Measurements from ENCODE around the gene ARHGAP1. TPM values are rescaled to one million over a fixed set of nuclear protein-coding genes. Genes with fewer than 3 reads are reported as not detected.
A peak's percentile ranks its signal among the peaks of the same experiment; 100 is the strongest.

Gene ARHGAP1
- total RNA-seq, 1 donor from 2014 or later = 8.1 TPM

- Histone ChIP-seq H3K4me1 (no peaks in the 10 kb centered on the region), H3K9ac (no peak overlapping the region), H3K36me3 (no peaks in the 10 kb centered on the region), H3K9me3 (ENCODE audit: low read depth) (no peaks in the 10 kb centered on the region), H2AFZ (replicated peaks) (no peak overlapping the region), H3K4me2 (no peak overlapping the region), H3F3A (ENCODE audit: low read depth) (no peaks in the 10 kb centered on the region), H3K4me3 (no peak overlapping the region), H4K20me1 (ENCODE audit: low read depth) (no peaks in the 10 kb centered on the region), H3K79me2 (ENCODE audit: low read depth) (no peaks in the 10 kb centered on the region), H3K27me3 (no peaks in the 10 kb centered on the region), H3K27ac (no peak overlapping the region)
- Mint-ChIP-seq H3K9me3 (no peaks in the 10 kb centered on the region), H3K27me3 (ENCODE audit: insufficient read depth, low read depth) (peaks cover 6% of the 10 kb centered on the region), H3K36me3 (no peaks in the 10 kb centered on the region), H3K27ac (no peak overlapping the region), H3K4me1 (peaks cover 9% of the 10 kb centered on the region), H3K4me3 (no peak overlapping the region)
- no peak for DNase-seq (ENCODE audit: low spot score)
- no peak for TF ChIP-seq EZH2 (IDR thresholded peaks at IDR 0.05)
- TF ChIP-seq, protein P1, sequence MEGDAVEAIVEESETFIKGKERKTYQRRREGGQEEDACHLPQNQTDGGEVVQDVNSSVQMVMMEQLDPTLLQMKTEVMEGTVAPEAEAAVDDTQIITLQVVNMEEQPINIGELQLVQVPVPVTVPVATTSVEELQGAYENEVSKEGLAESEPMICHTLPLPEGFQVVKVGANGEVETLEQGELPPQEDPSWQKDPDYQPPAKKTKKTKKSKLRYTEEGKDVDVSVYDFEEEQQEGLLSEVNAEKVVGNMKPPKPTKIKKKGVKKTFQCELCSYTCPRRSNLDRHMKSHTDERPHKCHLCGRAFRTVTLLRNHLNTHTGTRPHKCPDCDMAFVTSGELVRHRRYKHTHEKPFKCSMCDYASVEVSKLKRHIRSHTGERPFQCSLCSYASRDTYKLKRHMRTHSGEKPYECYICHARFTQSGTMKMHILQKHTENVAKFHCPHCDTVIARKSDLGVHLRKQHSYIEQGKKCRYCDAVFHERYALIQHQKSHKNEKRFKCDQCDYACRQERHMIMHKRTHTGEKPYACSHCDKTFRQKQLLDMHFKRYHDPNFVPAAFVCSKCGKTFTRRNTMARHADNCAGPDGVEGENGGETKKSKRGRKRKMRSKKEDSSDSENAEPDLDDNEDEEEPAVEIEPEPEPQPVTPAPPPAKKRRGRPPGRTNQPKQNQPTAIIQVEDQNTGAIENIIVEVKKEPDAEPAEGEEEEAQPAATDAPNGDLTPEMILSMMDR (IDR thresholded peaks at IDR 0.05) = no peak
- TF ChIP-seq EZH2phosphoT487 (IDR thresholded peaks at IDR 0.05) = no peak
Observed at GRCh38 chr11:46726206-46726862, 25.9 kb upstream of the ARHGAP1 start.

- Histone ChIP-seq H3K4me3 (no peak overlapping the region), H2AFZ (replicated peaks) (no peak overlapping the region), H3K4me1 (no peaks in the 10 kb centered on the region), H3F3A (ENCODE audit: low read depth) (no peaks in the 10 kb centered on the region), H3K27me3 (no peaks in the 10 kb centered on the region), H4K20me1 (ENCODE audit: low read depth) (no peaks in the 10 kb centered on the region), H3K36me3 (no peaks in the 10 kb centered on the region), H3K27ac (no peak overlapping the region), H3K9me3 (ENCODE audit: low read depth) (no peaks in the 10 kb centered on the region), H3K4me2 (no peak overlapping the region), H3K79me2 (ENCODE audit: low read depth) (no peaks in the 10 kb centered on the region), H3K9ac (no peak overlapping the region)
- DNase-seq (ENCODE audit: low spot score) = no peak
- peak overlapping the region; percentile 78 for H3K27ac Mint-ChIP-seq
- peaks cover 6% of the 10 kb centered on the region for H3K27me3 Mint-ChIP-seq (ENCODE audit: insufficient read depth, low read depth)
- no peak for TF ChIP-seq EZH2phosphoT487 (IDR thresholded peaks at IDR 0.05)
- TF ChIP-seq EZH2 (IDR thresholded peaks at IDR 0.05) = no peak
- TF ChIP-seq, protein P1 (IDR thresholded peaks at IDR 0.05) = no peak
- peaks cover 9% of the 10 kb centered on the region for H3K4me1 Mint-ChIP-seq
- no peak overlapping the region for H3K4me3 Mint-ChIP-seq
- no peaks in the 10 kb centered on the region for H3K9me3 Mint-ChIP-seq
- no peaks in the 10 kb centered on the region for H3K36me3 Mint-ChIP-seq
Observed at GRCh38 chr11:46725338-46726205, 25.2 kb upstream of the ARHGAP1 start.

DNA sequence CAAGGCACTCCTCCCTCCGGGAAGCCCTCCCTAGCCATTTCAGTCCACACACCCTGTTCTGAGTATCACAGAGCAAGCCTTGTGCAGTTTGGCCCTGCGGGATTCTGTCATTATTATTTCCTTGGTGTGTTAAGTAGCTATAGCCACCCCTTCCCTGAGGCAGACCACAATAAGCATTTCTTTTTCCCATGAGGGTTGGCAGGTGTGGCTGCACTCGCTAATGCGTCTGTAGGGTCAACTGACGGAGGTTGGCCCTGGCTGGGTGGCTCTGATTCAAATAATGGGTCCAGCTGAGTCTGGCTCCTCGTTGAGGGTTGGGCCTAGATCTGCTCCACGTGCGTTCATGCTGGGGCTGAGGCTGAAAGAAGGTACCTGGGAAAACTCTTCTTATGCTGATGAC lies 23.7 kb upstream of the ARHGAP1 start:
- Histone ChIP-seq H3K27me3 (no peaks in the 10 kb centered on the region), H3K27ac (no peak overlapping the region), H3K9me3 (ENCODE audit: low read depth) (no peaks in the 10 kb centered on the region), H4K20me1 (ENCODE audit: low read depth) (no peaks in the 10 kb centered on the region), H3K4me1 (no peaks in the 10 kb centered on the region), H3K9ac (no peak overlapping the region), H3K4me3 (no peak overlapping the region), H3K4me2 (no peak overlapping the region), H3K36me3 (no peaks in the 10 kb centered on the region), H3K79me2 (ENCODE audit: low read depth) (no peaks in the 10 kb centered on the region), H2AFZ (replicated peaks) (peak overlapping the region; percentile 50), H3F3A (ENCODE audit: low read depth) (no peaks in the 10 kb centered on the region)
- Mint-ChIP-seq H3K27me3 (ENCODE audit: insufficient read depth, low read depth) (peaks cover 6% of the 10 kb centered on the region), H3K4me3 (no peak overlapping the region), H3K4me1 (peaks cover 10% of the 10 kb centered on the region), H3K36me3 (no peaks in the 10 kb centered on the region), H3K27ac (no peak overlapping the region), H3K9me3 (no peaks in the 10 kb centered on the region)
- no peak for DNase-seq (ENCODE audit: low spot score)
- TF ChIP-seq, protein P1 (IDR thresholded peaks at IDR 0.05) = no peak
- TF ChIP-seq EZH2phosphoT487 (IDR thresholded peaks at IDR 0.05) = no peak
- no peak for TF ChIP-seq EZH2 (IDR thresholded peaks at IDR 0.05)

All from neural progenitor cell (in vitro differentiated cells).